ENCODE results near the gene BCAS3. TPM values are rescaled to one million over a fixed set of nuclear protein-coding genes. Genes with fewer than 3 reads are reported as not detected.

BCAS3 gene
- total RNA-seq, 2 experiments from 2014 or later: 20.1 to 31.8 TPM

- H3K27ac Mint-ChIP-seq: no peak overlapping the region
- H3K4me1 Mint-ChIP-seq (ENCODE audit: low read depth): no peaks in the 10 kb centered on the region
- intact Hi-C loops (cut with DNase I, micrococcal nuclease): no loop called here
- Histone ChIP-seq H3K4me3 (ENCODE audit: low read length) (no peak overlapping the region), H3K9me3 (ENCODE audit: control insufficient read depth in 1 of 2, insufficient read depth in 1 of 2, low read length in 2 of 2) (peaks cover 15 to 17% of the 10 kb centered on the region in 2 experiments), H3K27me3 (ENCODE audit: control insufficient read depth in 1 of 2, insufficient read depth in 2 of 2, low read length in 2 of 2) (no peaks in the 10 kb centered on the region), H3K36me3 (ENCODE audit: insufficient read depth, low read length) (no peaks in the 10 kb centered on the region), H3K27ac (ENCODE audit: low read depth in 1 of 2, low read length in 2 of 2) (no peak overlapping the region), H3K4me1 (ENCODE audit: insufficient read depth, low read length) (no peaks in the 10 kb centered on the region)
- POLR2A ChIA-PET: no interaction called here
- peaks cover 56% of the 10 kb centered on the region for H3K36me3 Mint-ChIP-seq (ENCODE audit: low read depth)
- ATAC-seq (ENCODE audit: poor library complexity) (no peak), DNase-seq (no peak)
- no peaks in the 10 kb centered on the region for H3K27me3 Mint-ChIP-seq
- no peak overlapping the region for H3K4me3 Mint-ChIP-seq
- peaks cover 24% of the 10 kb centered on the region for H3K9me3 Mint-ChIP-seq
- CTCF ChIA-PET: no interaction called here
- TF ChIP-seq, protein P1, sequence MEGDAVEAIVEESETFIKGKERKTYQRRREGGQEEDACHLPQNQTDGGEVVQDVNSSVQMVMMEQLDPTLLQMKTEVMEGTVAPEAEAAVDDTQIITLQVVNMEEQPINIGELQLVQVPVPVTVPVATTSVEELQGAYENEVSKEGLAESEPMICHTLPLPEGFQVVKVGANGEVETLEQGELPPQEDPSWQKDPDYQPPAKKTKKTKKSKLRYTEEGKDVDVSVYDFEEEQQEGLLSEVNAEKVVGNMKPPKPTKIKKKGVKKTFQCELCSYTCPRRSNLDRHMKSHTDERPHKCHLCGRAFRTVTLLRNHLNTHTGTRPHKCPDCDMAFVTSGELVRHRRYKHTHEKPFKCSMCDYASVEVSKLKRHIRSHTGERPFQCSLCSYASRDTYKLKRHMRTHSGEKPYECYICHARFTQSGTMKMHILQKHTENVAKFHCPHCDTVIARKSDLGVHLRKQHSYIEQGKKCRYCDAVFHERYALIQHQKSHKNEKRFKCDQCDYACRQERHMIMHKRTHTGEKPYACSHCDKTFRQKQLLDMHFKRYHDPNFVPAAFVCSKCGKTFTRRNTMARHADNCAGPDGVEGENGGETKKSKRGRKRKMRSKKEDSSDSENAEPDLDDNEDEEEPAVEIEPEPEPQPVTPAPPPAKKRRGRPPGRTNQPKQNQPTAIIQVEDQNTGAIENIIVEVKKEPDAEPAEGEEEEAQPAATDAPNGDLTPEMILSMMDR (IDR thresholded peaks at IDR 0.05): no peak
Observed at GRCh38 chr17:60896996-60897395, 219.3 kb downstream of the BCAS3 start.

DNA sequence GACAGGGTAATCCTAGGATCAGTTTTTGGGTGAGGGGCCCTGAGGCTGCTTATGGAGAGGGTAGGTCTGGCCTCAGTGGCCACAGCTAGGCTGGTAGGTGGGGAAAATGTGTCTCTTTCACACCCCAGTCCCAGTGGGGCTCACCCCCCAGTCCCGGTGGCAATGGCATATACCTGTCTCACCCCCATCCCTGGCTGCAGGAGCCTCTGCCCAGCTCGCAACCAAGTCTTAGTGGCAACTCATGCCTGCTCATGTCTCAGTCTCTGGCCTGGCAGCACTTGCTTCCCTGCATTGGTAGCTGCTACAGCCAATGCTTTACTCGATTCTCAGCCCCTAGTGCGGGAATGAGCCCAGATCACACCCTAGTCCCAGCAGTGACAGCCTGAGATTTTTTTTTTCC is 221.5 kb downstream of the BCAS3 start:
- CTCF ChIA-PET: no interaction called here
- POLR2A ChIA-PET: no interaction called here
- Histone ChIP-seq H3K36me3 (ENCODE audit: insufficient read depth, low read length) (peaks cover 2% of the 10 kb centered on the region), H3K9me3 (ENCODE audit: control insufficient read depth in 1 of 2, insufficient read depth in 1 of 2, low read length in 2 of 2) (peaks cover 7 to 8% of the 10 kb centered on the region in 2 experiments), H3K4me1 (ENCODE audit: insufficient read depth, low read length) (no peaks in the 10 kb centered on the region), H3K27ac (ENCODE audit: low read depth in 1 of 2, low read length in 2 of 2) (no peak overlapping the region), H3K27me3 (ENCODE audit: control insufficient read depth in 1 of 2, insufficient read depth in 2 of 2, low read length in 2 of 2) (no peaks in the 10 kb centered on the region), H3K4me3 (ENCODE audit: low read length) (no peak overlapping the region)
- intact Hi-C loops (cut with DNase I, micrococcal nuclease): no loop called here
- no peak overlapping the region for H3K27ac Mint-ChIP-seq
- no peaks in the 10 kb centered on the region for H3K27me3 Mint-ChIP-seq
- ATAC-seq (ENCODE audit: poor library complexity): no peak
- H3K4me1 Mint-ChIP-seq (ENCODE audit: low read depth): no peaks in the 10 kb centered on the region
- no peak overlapping the region for H3K4me3 Mint-ChIP-seq
- H3K9me3 Mint-ChIP-seq: peaks cover 18% of the 10 kb centered on the region
- H3K36me3 Mint-ChIP-seq (ENCODE audit: low read depth): peaks cover 62% of the 10 kb centered on the region
- TF ChIP-seq, protein P1 (IDR thresholded peaks at IDR 0.05): no peak
- no peak for DNase-seq

- CTCF ChIA-PET: no interaction called here
- H3K27me3 ChIP-seq (ENCODE audit: control insufficient read depth in 1 of 2, insufficient read depth in 2 of 2, low read length in 2 of 2): no peaks in the 10 kb centered on the region
- H3K36me3 Mint-ChIP-seq (ENCODE audit: low read depth): peaks cover 51% of the 10 kb centered on the region
- H3K27me3 Mint-ChIP-seq: no peaks in the 10 kb centered on the region
- no peak overlapping the region for H3K4me3 Mint-ChIP-seq
- no peak for ATAC-seq (ENCODE audit: poor library complexity)
- no peak overlapping the region for H3K4me3 ChIP-seq (ENCODE audit: low read length)
- H3K9me3 Mint-ChIP-seq: peaks cover 10% of the 10 kb centered on the region
- POLR2A ChIA-PET: no interaction called here
- H3K4me1 ChIP-seq (ENCODE audit: insufficient read depth, low read length): no peaks in the 10 kb centered on the region
- no peaks in the 10 kb centered on the region for H3K4me1 Mint-ChIP-seq (ENCODE audit: low read depth)
- H3K27ac ChIP-seq (ENCODE audit: low read depth in 1 of 2, low read length in 2 of 2): no peak overlapping the region
- H3K9me3 ChIP-seq (ENCODE audit: control insufficient read depth in 1 of 2, insufficient read depth in 1 of 2, low read length in 2 of 2): peaks cover 7 to 8% of the 10 kb centered on the region in 2 experiments
- intact Hi-C loops (cut with DNase I, micrococcal nuclease): no loop called here
- peaks cover 2% of the 10 kb centered on the region for H3K36me3 ChIP-seq (ENCODE audit: insufficient read depth, low read length)
- DNase-seq: no peak
- H3K27ac Mint-ChIP-seq: no peak overlapping the region
- TF ChIP-seq, protein P1 (IDR thresholded peaks at IDR 0.05): no peak
Observed at GRCh38 chr17:60900688-60901087, 223.0 kb downstream of the BCAS3 start.
